Measurements from ENCODE around the gene RNF26.

DNA sequence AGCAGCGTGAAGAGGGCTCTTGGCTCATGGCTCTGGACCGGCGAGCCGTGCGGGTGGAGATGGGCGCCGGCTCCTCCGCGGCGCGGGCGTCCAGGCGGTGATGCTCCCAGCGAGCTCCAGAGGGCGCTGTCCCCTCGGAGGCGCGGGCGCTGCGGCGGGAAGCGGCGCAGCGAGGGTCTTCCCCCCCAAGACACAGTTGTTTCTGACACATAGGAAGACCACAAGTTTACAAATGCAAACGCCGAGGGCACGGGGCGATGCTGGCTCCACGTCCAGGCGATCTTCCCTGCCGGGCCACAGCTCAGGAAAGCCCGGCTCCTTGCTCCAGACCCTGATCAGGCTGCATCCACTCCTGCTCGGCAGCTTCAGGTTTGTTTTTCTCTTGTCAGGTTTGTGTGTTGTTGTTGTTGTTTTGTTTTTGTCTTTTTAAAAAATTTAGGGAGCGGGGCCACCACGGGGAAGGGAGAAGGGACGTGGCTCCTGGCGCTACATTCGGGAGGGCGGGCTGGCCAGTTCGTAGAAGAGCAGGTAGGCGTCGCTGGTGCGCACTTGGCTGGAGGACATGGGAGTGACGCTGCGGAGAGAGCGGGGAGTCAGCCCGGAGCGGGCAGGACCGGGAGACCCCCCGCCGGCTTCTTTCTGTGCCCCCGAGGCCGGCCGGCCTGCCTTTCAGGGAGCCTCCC lies 22.2 kb downstream of the RNF26 start:
- TF ChIP-seq, protein P1, sequence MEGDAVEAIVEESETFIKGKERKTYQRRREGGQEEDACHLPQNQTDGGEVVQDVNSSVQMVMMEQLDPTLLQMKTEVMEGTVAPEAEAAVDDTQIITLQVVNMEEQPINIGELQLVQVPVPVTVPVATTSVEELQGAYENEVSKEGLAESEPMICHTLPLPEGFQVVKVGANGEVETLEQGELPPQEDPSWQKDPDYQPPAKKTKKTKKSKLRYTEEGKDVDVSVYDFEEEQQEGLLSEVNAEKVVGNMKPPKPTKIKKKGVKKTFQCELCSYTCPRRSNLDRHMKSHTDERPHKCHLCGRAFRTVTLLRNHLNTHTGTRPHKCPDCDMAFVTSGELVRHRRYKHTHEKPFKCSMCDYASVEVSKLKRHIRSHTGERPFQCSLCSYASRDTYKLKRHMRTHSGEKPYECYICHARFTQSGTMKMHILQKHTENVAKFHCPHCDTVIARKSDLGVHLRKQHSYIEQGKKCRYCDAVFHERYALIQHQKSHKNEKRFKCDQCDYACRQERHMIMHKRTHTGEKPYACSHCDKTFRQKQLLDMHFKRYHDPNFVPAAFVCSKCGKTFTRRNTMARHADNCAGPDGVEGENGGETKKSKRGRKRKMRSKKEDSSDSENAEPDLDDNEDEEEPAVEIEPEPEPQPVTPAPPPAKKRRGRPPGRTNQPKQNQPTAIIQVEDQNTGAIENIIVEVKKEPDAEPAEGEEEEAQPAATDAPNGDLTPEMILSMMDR (conservative IDR thresholded peaks at IDR 0.05), result peak; percentile 93
- no peak for TF ChIP-seq ZFX (IDR thresholded peaks at IDR 0.05)
